HUES48 (cell line): ENCODE data around the gene TMEM132C.
A peak's percentile ranks its signal among the peaks of the same experiment; 100 is the strongest.

Source experiments
- H3K27ac ChIP-seq: one replicate; pipeline ENCODE4 v1.7.0; 2013; ENCODE audit warnings: low read depth, low read length, inconsistent platforms
- H3K27me3 ChIP-seq: 2 replicates; pipeline ENCODE4 v1.6.1; 2013; ENCODE audit warnings: mild to moderate bottlenecking, low read length; ENCODE audit not compliant: control insufficient read depth, insufficient read depth
- H3K36me3 ChIP-seq: 2 replicates; pipeline ENCODE4 v1.6.1; 2013; ENCODE audit warnings: low read length; ENCODE audit not compliant: control insufficient read depth, insufficient read depth
- H3K4me1 ChIP-seq: 2 replicates; pipeline ENCODE4 v1.6.1; 2013; ENCODE audit warnings: mild to moderate bottlenecking, low read length; ENCODE audit not compliant: control insufficient read depth, insufficient read depth
- H3K4me3 ChIP-seq: 2 replicates; pipeline ENCODE4 v1.5.1; 2013; ENCODE audit warnings: mild to moderate bottlenecking, low read depth, low read length
- H3K9ac ChIP-seq: 2 replicates; pipeline ENCODE4 v1.6.1; 2013; ENCODE audit warnings: mild to moderate bottlenecking, low read depth, low read length, moderate library complexity
- H3K9me3 ChIP-seq: 2 replicates; pipeline ENCODE4 v1.6.1; 2013; ENCODE audit warnings: low read length; ENCODE audit not compliant: control insufficient read depth, insufficient read depth

The TMEM132C gene

DNA sequence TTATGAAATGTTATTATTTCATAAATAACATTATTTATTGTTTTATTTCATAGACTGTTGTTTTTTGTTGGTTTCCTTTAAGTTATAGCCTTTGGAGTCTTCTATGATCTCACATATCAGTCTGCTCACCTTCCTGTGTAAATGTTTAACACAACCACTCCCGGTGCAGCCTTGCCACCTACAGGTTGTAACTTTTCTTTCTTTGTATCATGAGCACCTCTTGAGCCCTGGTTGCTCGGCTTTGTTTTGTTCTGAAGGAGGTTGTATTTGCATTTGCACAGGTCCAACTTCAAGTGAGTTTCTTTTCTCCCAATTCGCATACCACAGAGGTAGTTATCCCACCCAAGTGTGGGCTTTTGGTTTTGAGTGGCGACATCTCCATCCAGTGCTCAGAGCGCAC is 435.4 kb downstream of the TMEM132C start:
- H3K4me1 ChIP-seq: peaks cover 4% of the 10 kb centered on the region; the same call in 1 of the 2 replicates
- no peak overlapping the region for H3K9ac ChIP-seq
- no peak overlapping the region for H3K4me3 ChIP-seq
- no peaks in the 10 kb centered on the region for H3K36me3 ChIP-seq
- no peaks in the 10 kb centered on the region for H3K9me3 ChIP-seq
- no peaks in the 10 kb centered on the region for H3K27me3 ChIP-seq
- H3K27ac ChIP-seq: peak overlapping the region; percentile 9

DNA sequence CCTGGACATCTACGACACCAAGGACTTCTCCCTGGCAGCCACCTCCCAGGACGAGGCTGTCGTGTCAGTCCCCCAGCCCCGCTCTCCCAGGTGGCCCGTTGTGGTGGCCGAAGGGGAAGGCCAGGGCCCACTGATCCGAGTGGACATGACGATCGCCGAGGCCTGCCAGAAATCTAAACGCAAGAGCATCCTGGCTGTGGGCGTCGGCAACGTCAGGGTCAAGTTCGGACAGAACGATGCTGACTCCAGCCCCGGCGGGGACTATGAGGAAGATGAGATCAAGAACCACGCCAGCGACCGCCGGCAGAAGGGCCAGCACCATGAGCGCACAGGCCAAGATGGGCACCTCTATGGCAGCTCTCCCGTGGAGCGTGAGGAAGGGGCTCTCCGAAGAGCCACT is 438.2 kb downstream of the TMEM132C start:
- Histone ChIP-seq H3K27me3 (no peaks in the 10 kb centered on the region), H3K9me3 (no peaks in the 10 kb centered on the region), H3K9ac (no peak overlapping the region), H3K4me1 (peaks cover 4% of the 10 kb centered on the region; the same call in 1 of the 2 replicates), H3K27ac (no peak overlapping the region), H3K4me3 (no peak overlapping the region), H3K36me3 (no peaks in the 10 kb centered on the region)

DNA sequence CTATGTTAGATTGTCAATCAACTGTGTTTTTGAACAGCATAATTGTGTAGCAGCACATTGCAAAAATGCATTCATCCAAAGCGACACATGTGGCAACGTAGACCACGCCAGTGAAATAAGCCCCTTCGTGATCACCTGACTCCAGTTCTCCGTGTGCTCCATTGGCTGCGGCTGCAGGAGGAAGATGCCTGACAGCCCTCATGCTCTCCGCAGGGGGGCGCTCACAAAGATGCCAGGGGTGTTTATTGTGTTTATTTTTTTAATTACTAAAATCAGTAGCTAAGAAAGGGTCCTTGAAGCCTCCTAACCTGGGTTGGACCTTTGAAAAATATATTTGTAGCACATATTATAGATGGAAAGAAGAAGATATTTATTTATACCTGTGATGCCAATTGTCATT is 440.5 kb downstream of the TMEM132C start:
- H3K4me3 ChIP-seq: no peak overlapping the region
- H3K27ac ChIP-seq: no peak overlapping the region
- H3K9me3 ChIP-seq: no peaks in the 10 kb centered on the region
- no peaks in the 10 kb centered on the region for H3K27me3 ChIP-seq
- H3K4me1 ChIP-seq: peaks cover 3% of the 10 kb centered on the region; the same call in 1 of the 2 replicates
- H3K36me3 ChIP-seq: no peaks in the 10 kb centered on the region
- no peak overlapping the region for H3K9ac ChIP-seq

DNA sequence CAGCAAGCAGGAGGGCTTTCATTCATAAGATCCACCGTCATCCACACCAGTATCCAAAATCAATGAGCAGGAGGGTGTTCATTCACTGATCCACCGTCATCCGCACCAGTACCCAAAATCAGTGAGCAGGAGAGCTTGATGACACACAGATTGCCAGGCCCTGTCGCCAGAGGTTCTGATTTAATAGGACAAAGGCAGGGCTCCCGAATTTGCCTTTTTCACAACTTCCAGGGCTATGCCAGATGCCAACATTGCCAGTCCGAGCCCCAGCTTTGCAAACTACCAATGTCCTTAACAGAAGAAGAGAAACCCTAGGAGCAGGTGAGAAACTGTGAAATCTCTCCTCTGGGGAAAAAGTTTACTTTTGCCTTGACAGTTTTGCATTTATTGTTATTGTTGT is 441.8 kb downstream of the TMEM132C start:
- no peaks in the 10 kb centered on the region for H3K4me1 ChIP-seq

DNA sequence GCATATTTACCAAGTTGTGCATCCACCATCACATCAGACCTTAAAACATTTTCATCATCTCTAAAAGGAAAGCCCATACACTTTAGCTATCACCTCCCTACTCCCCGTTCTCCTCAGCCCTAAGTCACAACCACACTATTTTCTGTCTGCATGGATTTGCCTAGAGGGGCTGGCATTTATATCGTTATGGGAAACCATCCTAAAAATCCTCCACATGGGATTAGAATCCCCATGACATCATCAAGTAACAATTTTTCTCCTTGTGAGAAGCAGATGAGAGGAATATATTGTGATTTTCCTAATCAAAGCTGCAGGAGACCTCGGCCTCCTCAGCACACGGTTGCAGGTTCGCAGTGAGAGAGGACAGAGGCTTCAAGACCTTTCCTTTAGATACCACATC is 442.7 kb downstream of the TMEM132C start:
- Histone ChIP-seq H3K27me3 (no peaks in the 10 kb centered on the region), H3K36me3 (no peaks in the 10 kb centered on the region), H3K27ac (no peak overlapping the region), H3K4me1 (no peaks in the 10 kb centered on the region), H3K9ac (no peak overlapping the region), H3K9me3 (no peaks in the 10 kb centered on the region), H3K4me3 (no peak overlapping the region)

More for the DNA sequence above, 441.8 kb downstream of the TMEM132C start:
- no peak overlapping the region for H3K4me3 ChIP-seq
- no peak overlapping the region for H3K9ac ChIP-seq
- H3K9me3 ChIP-seq: no peaks in the 10 kb centered on the region
- H3K36me3 ChIP-seq: no peaks in the 10 kb centered on the region
- H3K27me3 ChIP-seq: no peaks in the 10 kb centered on the region
- no peak overlapping the region for H3K27ac ChIP-seq

DNA sequence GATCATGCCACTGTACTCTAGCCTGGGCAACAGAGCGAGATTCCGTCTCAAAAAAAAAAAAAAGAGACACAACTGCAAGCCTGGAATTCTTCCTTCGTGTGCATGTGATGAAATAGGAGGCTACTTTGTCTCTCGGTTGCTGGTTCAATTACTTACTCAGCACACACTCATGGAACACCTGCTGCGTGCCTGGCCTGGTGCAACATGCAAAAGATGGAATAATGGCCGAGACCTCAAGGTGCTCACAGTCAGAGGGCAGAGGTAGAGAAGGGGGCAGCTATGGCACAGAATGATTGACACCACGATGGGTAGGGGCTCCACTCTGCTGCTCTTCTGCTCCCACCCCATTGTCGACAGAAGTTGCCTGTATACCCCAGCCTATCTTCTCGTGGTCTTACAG is 444.5 kb downstream of the TMEM132C start:
- no peaks in the 10 kb centered on the region for H3K9me3 ChIP-seq
- no peak overlapping the region for H3K9ac ChIP-seq
- no peaks in the 10 kb centered on the region for H3K27me3 ChIP-seq
- H3K36me3 ChIP-seq: no peaks in the 10 kb centered on the region
- no peak overlapping the region for H3K4me3 ChIP-seq
- no peak overlapping the region for H3K27ac ChIP-seq
- 0 out of 2 replicates have a peak, but pooled peaks cover 4% of the 10 kb centered on the region for H3K4me1 ChIP-seq

DNA sequence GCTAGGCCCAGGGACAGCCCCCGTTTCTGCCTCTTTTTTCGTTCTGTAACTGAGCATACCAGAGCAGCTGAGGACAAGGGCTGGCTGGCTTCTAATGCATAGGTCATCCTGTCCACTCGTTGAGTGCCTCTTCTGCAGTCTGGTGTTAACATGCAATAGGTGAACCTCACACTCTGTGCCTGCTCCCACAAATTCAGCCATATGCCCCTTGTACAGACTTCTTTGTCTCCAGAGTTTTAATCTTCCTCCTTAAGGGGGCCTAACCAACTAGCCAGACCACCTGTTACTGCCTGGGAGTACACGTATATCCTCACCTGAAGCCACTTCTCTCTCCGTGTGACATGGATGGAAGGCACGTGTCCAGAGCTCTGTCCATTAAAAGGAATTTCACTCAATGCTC is 445.7 kb downstream of the TMEM132C start:
- Histone ChIP-seq H3K4me1 (0 out of 2 replicates have a peak, but pooled peaks cover 4% of the 10 kb centered on the region), H3K9ac (no peak overlapping the region), H3K36me3 (no peaks in the 10 kb centered on the region), H3K4me3 (no peak overlapping the region), H3K27ac (no peak overlapping the region), H3K27me3 (no peaks in the 10 kb centered on the region), H3K9me3 (peaks cover 2% of the 10 kb centered on the region; the same call in 1 of the 2 replicates)

DNA sequence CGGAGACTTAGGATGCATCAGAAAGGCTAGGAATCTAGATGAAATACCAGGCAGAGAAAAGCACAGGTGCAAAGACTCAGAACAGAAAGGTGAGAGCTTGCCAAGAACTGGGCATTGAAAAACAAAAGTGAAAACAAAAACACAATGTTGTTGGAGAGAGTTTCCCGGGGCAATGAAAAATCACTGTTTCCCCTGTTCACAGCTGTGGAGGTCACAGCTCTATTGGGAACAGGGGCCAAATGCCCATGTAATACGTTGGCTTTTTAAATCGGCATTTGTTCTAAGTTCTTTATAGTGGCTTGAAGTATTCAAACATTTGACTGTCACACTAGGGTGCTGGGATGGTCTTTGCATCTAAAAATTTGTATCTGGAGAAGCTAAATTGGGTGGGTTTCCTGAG is 448.5 kb downstream of the TMEM132C start:
- H3K9me3 ChIP-seq: peaks cover 4% of the 10 kb centered on the region; the same call in 1 of the 2 replicates
- H3K36me3 ChIP-seq: no peaks in the 10 kb centered on the region
- H3K27ac ChIP-seq: no peak overlapping the region
- H3K4me1 ChIP-seq: 0 out of 2 replicates have a peak, but pooled peaks cover 4% of the 10 kb centered on the region
- H3K9ac ChIP-seq: no peak overlapping the region
- H3K27me3 ChIP-seq: no peaks in the 10 kb centered on the region
- H3K4me3 ChIP-seq: no peak overlapping the region

DNA sequence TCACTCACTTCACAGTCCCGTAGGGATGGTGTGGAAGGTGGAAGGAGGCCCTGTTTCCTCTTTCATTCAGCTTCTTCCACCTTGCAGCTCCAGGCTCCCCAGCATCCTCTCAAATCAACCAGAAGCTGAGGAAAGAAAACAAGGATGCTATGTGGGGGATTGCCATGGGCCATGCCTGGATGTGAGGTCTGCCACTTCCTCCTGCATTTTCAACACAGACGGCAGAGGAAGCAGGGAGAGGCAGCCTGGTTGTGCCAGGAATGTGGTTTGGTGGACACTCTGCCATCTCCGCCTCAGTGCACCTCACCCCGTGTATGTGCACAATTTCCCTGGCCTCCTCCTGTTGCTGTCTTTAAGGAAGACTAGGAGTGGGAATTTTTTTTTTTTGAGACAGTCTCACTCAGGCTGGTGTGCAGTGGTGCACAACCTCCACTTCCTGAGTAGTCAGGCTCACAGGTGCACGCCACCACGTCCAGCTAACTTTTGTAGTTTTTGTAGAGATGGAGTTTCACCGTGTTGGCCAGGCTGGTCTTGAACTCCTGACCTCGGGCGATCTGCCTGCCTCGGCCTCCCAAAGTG is 457.6 kb downstream of the TMEM132C start:
- Histone ChIP-seq H3K36me3 (no peaks in the 10 kb centered on the region), H3K4me3 (no peak overlapping the region)

DNA sequence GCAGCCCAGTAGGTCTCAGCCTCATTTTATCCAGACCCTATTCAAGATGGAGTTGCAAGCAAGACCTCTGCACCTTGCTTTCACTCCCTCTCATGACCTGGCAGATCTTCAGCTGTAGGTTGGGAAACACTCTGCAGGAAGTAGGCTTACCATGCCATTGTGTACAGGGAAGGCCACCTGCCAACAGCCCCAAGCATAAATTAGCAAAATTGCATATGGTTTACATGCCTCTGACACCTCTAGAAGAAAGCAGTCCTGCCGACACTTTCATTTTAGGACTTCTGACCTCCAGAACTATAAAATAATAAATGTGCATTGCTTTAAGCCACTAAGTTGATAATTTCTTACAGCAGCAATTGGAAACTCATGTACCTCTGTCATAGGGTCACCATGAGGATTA is 459.9 kb downstream of the TMEM132C start:
- Histone ChIP-seq H3K9me3 (no peaks in the 10 kb centered on the region), H3K9ac (no peak overlapping the region), H3K4me1 (peaks cover 25% of the 10 kb centered on the region), H3K4me3 (no peak overlapping the region), H3K27me3 (no peaks in the 10 kb centered on the region), H3K36me3 (no peaks in the 10 kb centered on the region), H3K27ac (no peak overlapping the region)

More for the DNA sequence above, 457.6 kb downstream of the TMEM132C start:
- no peaks in the 10 kb centered on the region for H3K27me3 ChIP-seq
- H3K9ac ChIP-seq: no peak overlapping the region
- no peak overlapping the region for H3K27ac ChIP-seq
- H3K9me3 ChIP-seq: no peaks in the 10 kb centered on the region
- peaks cover 25% of the 10 kb centered on the region for H3K4me1 ChIP-seq

DNA sequence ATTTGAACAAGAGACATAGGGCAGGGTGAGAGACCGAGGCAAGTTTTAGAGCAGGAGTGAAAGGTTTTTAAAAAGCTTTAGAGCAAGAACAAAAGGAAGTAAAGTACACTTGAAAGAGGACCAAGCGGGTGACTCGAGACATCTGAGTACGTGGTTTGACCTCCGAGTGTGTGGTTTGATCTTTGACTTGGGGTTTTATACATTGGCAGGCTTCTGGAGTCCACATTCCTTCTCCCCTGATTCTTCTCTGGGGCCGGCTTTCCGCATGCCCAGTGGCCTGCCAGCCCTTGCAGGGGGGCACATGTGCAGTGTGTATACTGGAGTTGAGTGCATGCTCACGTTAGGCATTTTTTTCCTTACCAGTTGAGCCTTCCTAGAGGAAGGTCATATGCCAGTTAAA is 460.5 kb downstream of the TMEM132C start:
- Histone ChIP-seq H3K36me3 (no peaks in the 10 kb centered on the region), H3K4me1 (peaks cover 25% of the 10 kb centered on the region), H3K27me3 (no peaks in the 10 kb centered on the region), H3K27ac (no peak overlapping the region), H3K4me3 (no peak overlapping the region), H3K9me3 (no peaks in the 10 kb centered on the region), H3K9ac (no peak overlapping the region)
